ENCODE measurements around the gene TP63. TPM values are rescaled to one million over a fixed set of nuclear protein-coding genes. Genes with fewer than 3 reads are reported as not detected.

The TP63 gene
- total RNA-seq (2013) = 0.02 TPM
- polyA plus RNA-seq = not detected
- not detected in 2 replicates for polyA minus RNA-seq
- total RNA-seq = 0 to 2.8 (median 0.13) reads per million in 11 experiments

DNA sequence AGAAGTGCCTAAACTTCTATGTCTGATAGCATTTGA, at the start of gene TP63:
TSS of gene TP63 (plus strand) at position 17 of the 36 bp plus-strand sequence. CDS start 127 bp downstream, outside the sequence.
- peak within 1 kb of the TSS; percentile 4 to 41 (median 29) for H3K4me3 ChIP-seq (replicated peaks in 1 of 3; ENCODE audit: low read depth in 2 of 3, low read length in 3 of 3)
- intact Hi-C loops (cut with micrococcal nuclease) = no loop called here
- H3K9ac ChIP-seq (ENCODE audit: insufficient read depth, low read length, poor library complexity, severe bottlenecking) = no peak within 1 kb of the TSS
- H3K27ac Mint-ChIP-seq = peak within 1 kb of the TSS in 6 of 7 donors; percentile 43 to 76 (median 66)
- H3K9me3 Mint-ChIP-seq = no peaks in the 10 kb centered on the region
- no peaks in the 10 kb centered on the region for H3K36me3 ChIP-seq (replicated peaks in 1 of 2; ENCODE audit: control insufficient read depth in 1 of 2, insufficient read depth in 2 of 2, low read length in 2 of 2)
- peak within 1 kb of the TSS; percentile 61 for H2AFZ ChIP-seq (ENCODE audit: insufficient read depth, low read depth, low read length, poor library complexity, severe bottlenecking)
- no peaks in the 10 kb centered on the region for H3K9me3 ChIP-seq (replicated peaks in 1 of 2; ENCODE audit: control insufficient read depth in 1 of 2, insufficient read depth in 1 of 2, low read length in 2 of 2)
- peak within 1 kb of the TSS; percentile 62 for H3K4me2 ChIP-seq (replicated peaks; ENCODE audit: extremely low read depth, low read length, poor library complexity, severe bottlenecking)
- peaks cover 10 to 20% of the 10 kb centered on the region in 2 donors for H3K4me1 ChIP-seq (ENCODE audit: control insufficient read depth in 1 of 2, insufficient read depth in 2 of 2, low read length in 2 of 2)
- peak within 1 kb of the TSS in 1 of 2 donors; percentile 40 for H3K27ac ChIP-seq (ENCODE audit: low read depth in 1 of 2, low read length in 2 of 2)
- DNase-seq = no peak
- no peaks in the 10 kb centered on the region for H3K27me3 Mint-ChIP-seq (ENCODE audit: low read depth in 3 of 3)
- no peaks in the 10 kb centered on the region for H3K36me3 Mint-ChIP-seq
- peak within 1 kb of the TSS; percentile 59 to 94 for H3K4me3 Mint-ChIP-seq
- H3K4me1 Mint-ChIP-seq = peaks cover 27% of the 10 kb centered on the region
- TF ChIP-seq, protein P1, sequence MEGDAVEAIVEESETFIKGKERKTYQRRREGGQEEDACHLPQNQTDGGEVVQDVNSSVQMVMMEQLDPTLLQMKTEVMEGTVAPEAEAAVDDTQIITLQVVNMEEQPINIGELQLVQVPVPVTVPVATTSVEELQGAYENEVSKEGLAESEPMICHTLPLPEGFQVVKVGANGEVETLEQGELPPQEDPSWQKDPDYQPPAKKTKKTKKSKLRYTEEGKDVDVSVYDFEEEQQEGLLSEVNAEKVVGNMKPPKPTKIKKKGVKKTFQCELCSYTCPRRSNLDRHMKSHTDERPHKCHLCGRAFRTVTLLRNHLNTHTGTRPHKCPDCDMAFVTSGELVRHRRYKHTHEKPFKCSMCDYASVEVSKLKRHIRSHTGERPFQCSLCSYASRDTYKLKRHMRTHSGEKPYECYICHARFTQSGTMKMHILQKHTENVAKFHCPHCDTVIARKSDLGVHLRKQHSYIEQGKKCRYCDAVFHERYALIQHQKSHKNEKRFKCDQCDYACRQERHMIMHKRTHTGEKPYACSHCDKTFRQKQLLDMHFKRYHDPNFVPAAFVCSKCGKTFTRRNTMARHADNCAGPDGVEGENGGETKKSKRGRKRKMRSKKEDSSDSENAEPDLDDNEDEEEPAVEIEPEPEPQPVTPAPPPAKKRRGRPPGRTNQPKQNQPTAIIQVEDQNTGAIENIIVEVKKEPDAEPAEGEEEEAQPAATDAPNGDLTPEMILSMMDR (IDR thresholded peaks at IDR 0.05) = no peak
- no peaks in the 10 kb centered on the region for H4K20me1 ChIP-seq (ENCODE audit: insufficient read depth, low read length)
- H3K27me3 ChIP-seq (ENCODE audit: control insufficient read depth in 2 of 2, insufficient read depth in 2 of 2, low read length in 2 of 2) = no peaks in the 10 kb centered on the region
- H3K79me2 ChIP-seq (ENCODE audit: insufficient read depth, low read length) = no peaks in the 10 kb centered on the region

DNA sequence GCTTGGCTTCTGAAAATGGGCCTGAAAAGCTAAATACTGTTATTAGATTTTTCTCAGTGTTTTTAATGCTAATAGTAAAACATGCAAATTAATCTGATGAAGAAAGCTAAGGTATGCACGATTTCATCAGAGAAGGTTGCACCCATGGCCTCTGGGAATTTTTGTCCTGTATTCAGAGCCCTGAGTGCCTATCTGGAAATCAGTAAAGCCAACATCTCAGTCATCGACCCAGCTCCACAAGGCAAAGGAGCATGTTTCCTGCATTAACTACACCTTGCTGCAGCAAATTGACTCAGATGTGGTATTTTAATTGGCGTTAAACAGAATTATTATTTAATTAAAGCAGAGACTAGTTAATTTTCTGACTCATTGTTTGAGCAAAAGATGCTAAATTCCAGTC, 49.0 kb upstream of the TP63 start:
- no peaks in the 10 kb centered on the region for H4K20me1 ChIP-seq (ENCODE audit: insufficient read depth, low read length)
- peaks cover 3 to 10% of the 10 kb centered on the region in 2 donors for H3K9me3 ChIP-seq (replicated peaks in 1 of 2; ENCODE audit: control insufficient read depth in 1 of 2, insufficient read depth in 1 of 2, low read length in 2 of 2)
- no peaks in the 10 kb centered on the region for H3K36me3 Mint-ChIP-seq
- H3K4me2 ChIP-seq (replicated peaks; ENCODE audit: extremely low read depth, low read length, poor library complexity, severe bottlenecking) = no peak overlapping the region
- H3K4me3 Mint-ChIP-seq = no peak overlapping the region
- no peak overlapping the region for H2AFZ ChIP-seq (ENCODE audit: insufficient read depth, low read depth, low read length, poor library complexity, severe bottlenecking)
- H3K79me2 ChIP-seq (ENCODE audit: insufficient read depth, low read length) = no peaks in the 10 kb centered on the region
- H3K4me3 ChIP-seq (replicated peaks in 1 of 3; ENCODE audit: low read depth in 2 of 3, low read length in 3 of 3) = no peak overlapping the region
- DNase-seq = no peak
- H3K27me3 Mint-ChIP-seq (ENCODE audit: low read depth in 3 of 3) = no peaks in the 10 kb centered on the region
- TF ChIP-seq, protein P1 (IDR thresholded peaks at IDR 0.05) = no peak
- 100% methylated on average over 1 of the region's 3 CpGs for WGBS (ENCODE audit: insufficient coverage)
- no peak overlapping the region for H3K27ac ChIP-seq (ENCODE audit: low read depth in 1 of 2, low read length in 2 of 2)
- no peak overlapping the region for H3K9ac ChIP-seq (ENCODE audit: insufficient read depth, low read length, poor library complexity, severe bottlenecking)
- H3K4me1 Mint-ChIP-seq = no peaks in the 10 kb centered on the region
- H3K27me3 ChIP-seq (ENCODE audit: control insufficient read depth in 2 of 2, insufficient read depth in 2 of 2, low read length in 2 of 2) = no peaks in the 10 kb centered on the region
- H3K27ac Mint-ChIP-seq = no peak overlapping the region
- H3K36me3 ChIP-seq (replicated peaks in 1 of 2; ENCODE audit: control insufficient read depth in 1 of 2, insufficient read depth in 2 of 2, low read length in 2 of 2) = no peaks in the 10 kb centered on the region
- peaks cover 5 to 22% (median 7%) of the 10 kb centered on the region in 7 donors for H3K9me3 Mint-ChIP-seq
- intact Hi-C loops (cut with micrococcal nuclease) = no loop called here
- H3K4me1 ChIP-seq (ENCODE audit: control insufficient read depth in 1 of 2, insufficient read depth in 2 of 2, low read length in 2 of 2) = no peaks in the 10 kb centered on the region

Data from CD14-positive monocyte (primary cell).